ENCODE results near the gene HOXA13.

Gene HOXA13

DNA sequence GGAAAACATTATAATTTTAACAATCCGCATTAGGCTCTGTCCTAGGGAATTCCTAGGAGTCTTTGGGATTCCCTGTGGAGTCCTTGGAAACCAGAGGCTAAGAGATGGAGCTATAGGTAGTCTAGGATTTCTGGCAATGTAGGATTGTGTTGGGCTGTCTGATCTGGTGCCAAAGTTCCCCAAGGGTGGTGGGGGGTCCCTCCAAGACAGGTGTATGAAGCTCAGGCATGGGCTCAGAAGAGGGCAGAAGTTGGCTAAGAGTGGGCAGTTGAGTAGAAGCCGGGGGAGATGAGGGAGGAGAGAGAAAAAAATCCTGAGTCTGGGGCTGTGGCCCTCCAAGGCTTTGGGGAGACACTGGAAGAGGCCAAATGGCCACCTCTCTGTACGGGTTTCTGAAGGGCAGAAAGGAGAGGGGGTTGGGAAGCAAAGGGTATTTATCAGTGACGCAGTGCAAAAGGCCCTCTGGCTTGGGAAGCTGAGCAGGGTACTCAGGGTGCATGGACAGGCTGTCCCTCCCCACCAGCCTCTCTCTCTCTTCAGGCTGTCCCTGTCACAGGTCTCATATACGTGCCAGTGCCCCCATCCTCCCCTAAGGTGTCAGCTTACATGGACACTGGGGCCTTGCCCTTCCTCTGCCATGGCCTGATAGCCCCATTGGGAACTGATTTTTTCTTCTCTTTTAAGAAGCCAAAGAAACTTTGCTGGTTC lies 53.2 kb downstream of the HOXA13 start:
- no peak for DNase-seq (ENCODE audit: extremely low read depth, low read depth)
- TF ChIP-seq, protein P1, sequence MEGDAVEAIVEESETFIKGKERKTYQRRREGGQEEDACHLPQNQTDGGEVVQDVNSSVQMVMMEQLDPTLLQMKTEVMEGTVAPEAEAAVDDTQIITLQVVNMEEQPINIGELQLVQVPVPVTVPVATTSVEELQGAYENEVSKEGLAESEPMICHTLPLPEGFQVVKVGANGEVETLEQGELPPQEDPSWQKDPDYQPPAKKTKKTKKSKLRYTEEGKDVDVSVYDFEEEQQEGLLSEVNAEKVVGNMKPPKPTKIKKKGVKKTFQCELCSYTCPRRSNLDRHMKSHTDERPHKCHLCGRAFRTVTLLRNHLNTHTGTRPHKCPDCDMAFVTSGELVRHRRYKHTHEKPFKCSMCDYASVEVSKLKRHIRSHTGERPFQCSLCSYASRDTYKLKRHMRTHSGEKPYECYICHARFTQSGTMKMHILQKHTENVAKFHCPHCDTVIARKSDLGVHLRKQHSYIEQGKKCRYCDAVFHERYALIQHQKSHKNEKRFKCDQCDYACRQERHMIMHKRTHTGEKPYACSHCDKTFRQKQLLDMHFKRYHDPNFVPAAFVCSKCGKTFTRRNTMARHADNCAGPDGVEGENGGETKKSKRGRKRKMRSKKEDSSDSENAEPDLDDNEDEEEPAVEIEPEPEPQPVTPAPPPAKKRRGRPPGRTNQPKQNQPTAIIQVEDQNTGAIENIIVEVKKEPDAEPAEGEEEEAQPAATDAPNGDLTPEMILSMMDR (IDR thresholded peaks at IDR 0.05; ENCODE audit: low read depth, low read length): no peak

DNA sequence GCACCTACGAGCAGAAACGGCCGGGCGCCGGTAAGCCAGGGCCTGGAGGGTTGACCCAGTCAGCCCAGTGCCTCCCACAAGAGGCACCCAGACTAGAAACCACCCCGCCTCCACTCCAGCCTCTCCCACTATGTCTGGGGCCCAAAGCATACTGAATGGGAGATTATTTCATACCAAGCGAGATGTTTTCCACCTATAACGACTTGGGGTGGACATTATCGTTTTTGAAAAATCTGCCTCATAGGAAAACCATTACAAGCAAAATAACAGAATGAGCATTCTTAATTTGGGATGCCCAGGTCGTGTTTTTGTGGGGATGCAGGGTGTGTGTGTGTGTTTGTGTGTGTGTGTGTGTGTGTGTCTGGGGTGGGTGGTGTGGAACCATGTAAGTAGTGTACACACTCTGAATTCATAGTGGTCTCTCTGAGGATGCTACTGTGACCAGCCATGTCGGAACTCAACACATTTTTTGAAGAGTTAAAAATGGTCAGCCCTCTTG lies 53.9 kb downstream of the HOXA13 start:
- TF ChIP-seq, protein P1 (IDR thresholded peaks at IDR 0.05; ENCODE audit: low read depth, low read length): no peak

GRCh38 chr7:27145165-27145913 lies 54.6 kb downstream of the HOXA13 start:
- TF ChIP-seq, protein P1 (IDR thresholded peaks at IDR 0.05; ENCODE audit: low read depth, low read length): no peak
- DNase-seq (ENCODE audit: extremely low read depth, low read depth): no peak

More for the DNA sequence above, 53.9 kb downstream of the HOXA13 start:
- no peak for DNase-seq (ENCODE audit: extremely low read depth, low read depth)

DNA sequence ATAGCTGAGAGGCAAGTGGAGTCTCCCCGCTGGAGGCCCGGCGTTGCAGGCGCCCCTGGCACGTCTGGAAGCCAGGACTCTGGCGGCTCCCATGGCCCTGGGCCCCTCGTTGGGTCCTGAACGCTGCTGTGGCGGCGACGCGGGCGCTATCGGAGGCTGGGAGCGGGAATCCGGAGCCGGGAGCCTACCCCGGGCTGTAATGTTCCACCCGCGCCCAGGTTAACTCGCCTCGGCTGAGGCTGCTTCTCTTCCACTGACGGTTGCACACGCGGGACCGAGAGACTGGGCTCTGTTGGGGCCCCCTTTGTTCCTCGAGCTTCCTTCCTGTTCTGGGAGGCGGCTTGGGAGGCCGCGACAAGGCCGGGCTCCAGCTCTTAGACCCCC lies 55.1 kb downstream of the HOXA13 start:
- DNase-seq (ENCODE audit: extremely low read depth, low read depth): no peak
- TF ChIP-seq, protein P1 (IDR thresholded peaks at IDR 0.05; ENCODE audit: low read depth, low read length): no peak
